ENCODE results near the gene CCL27.

Gene CCL27

DNA sequence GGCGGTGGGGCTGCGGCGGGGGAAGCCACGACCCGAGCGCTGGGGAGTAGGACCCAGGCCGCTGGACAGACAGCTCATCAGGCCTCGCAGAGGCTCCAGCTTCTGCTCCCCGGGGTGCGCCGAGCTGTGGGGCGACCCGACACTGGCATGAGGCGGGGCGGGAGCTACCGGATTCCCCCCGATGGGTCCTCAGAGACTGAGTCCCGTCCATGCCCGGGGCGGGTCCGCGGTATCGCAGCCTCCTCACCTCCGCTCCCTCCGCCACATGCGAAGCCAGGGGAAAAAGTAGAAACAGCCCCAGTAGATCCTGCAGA is 2.6 kb upstream of the CCL27 start:
- Histone ChIP-seq H3K4me3 (ENCODE audit: low read depth, low read length) (no peak overlapping the region), H3K9me3 (ENCODE audit: severe bottlenecking) (no peaks in the 10 kb centered on the region), H3K27ac (peak overlapping the region; percentile 65; the same call in 1 of the 2 replicates), H3K27me3 (ENCODE audit: insufficient read depth, low read depth, severe bottlenecking) (no peaks in the 10 kb centered on the region), H3K36me3 (peaks cover 6% of the 10 kb centered on the region)
- no peak for DNase-seq
- TF ChIP-seq, protein P1, sequence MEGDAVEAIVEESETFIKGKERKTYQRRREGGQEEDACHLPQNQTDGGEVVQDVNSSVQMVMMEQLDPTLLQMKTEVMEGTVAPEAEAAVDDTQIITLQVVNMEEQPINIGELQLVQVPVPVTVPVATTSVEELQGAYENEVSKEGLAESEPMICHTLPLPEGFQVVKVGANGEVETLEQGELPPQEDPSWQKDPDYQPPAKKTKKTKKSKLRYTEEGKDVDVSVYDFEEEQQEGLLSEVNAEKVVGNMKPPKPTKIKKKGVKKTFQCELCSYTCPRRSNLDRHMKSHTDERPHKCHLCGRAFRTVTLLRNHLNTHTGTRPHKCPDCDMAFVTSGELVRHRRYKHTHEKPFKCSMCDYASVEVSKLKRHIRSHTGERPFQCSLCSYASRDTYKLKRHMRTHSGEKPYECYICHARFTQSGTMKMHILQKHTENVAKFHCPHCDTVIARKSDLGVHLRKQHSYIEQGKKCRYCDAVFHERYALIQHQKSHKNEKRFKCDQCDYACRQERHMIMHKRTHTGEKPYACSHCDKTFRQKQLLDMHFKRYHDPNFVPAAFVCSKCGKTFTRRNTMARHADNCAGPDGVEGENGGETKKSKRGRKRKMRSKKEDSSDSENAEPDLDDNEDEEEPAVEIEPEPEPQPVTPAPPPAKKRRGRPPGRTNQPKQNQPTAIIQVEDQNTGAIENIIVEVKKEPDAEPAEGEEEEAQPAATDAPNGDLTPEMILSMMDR (IDR thresholded peaks at IDR 0.05; ENCODE audit: low read depth, low read length): no peak

GRCh38 chr9:34664281-34665066 is 2.0 kb upstream of the CCL27 start:
- Histone ChIP-seq H3K9me3 (ENCODE audit: severe bottlenecking) (no peaks in the 10 kb centered on the region), H3K36me3 (peaks cover 3% of the 10 kb centered on the region), H3K27me3 (ENCODE audit: insufficient read depth, low read depth, severe bottlenecking) (no peaks in the 10 kb centered on the region), H3K4me3 (ENCODE audit: low read depth, low read length) (no peak overlapping the region), H3K27ac (peak overlapping the region; percentile 65)
- peak; percentile 76 for DNase-seq
- TF ChIP-seq, protein P1 (IDR thresholded peaks at IDR 0.05; ENCODE audit: low read depth, low read length): peak; percentile 74

DNA sequence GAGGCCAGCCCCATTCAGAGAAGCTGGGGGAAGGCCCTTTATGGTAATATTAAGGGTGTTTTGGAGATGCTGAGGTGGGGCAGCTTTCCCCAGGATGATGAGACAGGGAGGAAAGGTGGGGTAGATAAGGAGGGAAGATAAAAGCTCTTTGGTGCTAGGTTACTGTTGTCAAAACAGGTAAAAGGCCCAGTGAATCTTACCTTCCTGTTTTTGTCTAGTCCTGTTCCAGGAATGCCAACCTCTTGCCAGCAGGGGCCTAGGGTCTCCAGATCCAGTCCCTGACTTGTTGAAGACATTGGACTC is 797 bp upstream of the CCL27 start:
- TF ChIP-seq, protein P1 (IDR thresholded peaks at IDR 0.05; ENCODE audit: low read depth, low read length): no peak
- DNase-seq: no peak
- Histone ChIP-seq H3K9me3 (ENCODE audit: severe bottlenecking) (no peaks in the 10 kb centered on the region), H3K27ac (peak overlapping the region; percentile 65), H3K4me3 (ENCODE audit: low read depth, low read length) (no peak overlapping the region), H3K36me3 (peaks cover 3% of the 10 kb centered on the region), H3K27me3 (ENCODE audit: insufficient read depth, low read depth, severe bottlenecking) (no peaks in the 10 kb centered on the region)

DNA sequence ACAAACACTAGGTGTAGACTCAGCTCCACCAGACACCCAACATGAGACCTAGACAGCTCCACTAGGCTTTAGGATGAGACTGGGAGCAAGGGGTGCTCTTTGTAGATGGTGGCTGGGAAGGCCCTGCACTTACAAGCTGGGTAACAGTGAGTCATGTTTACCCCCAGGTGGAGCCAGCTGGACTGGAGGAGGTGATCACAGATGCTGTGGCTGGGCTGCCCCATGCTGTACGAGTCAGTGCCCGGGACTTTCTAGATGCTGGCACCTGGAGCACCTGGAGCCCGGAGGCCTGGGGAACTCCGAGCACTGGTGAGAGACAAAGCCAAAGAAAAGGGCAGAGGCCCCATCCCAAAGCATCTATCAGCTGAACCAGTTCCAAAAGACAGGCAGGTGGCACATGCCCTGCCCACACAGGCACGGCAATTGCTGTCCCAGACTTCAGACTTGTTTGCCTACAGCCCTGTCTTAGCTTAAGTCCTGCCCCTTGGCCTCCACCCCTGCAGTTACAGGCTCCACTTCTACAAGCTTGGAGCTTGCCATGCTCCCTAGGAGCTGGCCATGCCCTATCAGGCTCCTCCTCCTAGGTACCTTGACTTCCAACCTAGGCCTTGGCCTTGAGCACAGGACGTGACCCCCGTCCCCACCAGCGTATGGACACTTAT is 2.7 kb downstream of the CCL27 start:
- Histone ChIP-seq H3K27ac (no peak overlapping the region), H3K4me3 (ENCODE audit: low read depth, low read length) (no peak overlapping the region), H3K27me3 (ENCODE audit: insufficient read depth, low read depth, severe bottlenecking) (no peaks in the 10 kb centered on the region), H3K36me3 (no peaks in the 10 kb centered on the region; the same call in none of the 2 replicates), H3K9me3 (ENCODE audit: severe bottlenecking) (no peaks in the 10 kb centered on the region)
- TF ChIP-seq, protein P1 (IDR thresholded peaks at IDR 0.05; ENCODE audit: low read depth, low read length): no peak
- DNase-seq: no peak

DNA sequence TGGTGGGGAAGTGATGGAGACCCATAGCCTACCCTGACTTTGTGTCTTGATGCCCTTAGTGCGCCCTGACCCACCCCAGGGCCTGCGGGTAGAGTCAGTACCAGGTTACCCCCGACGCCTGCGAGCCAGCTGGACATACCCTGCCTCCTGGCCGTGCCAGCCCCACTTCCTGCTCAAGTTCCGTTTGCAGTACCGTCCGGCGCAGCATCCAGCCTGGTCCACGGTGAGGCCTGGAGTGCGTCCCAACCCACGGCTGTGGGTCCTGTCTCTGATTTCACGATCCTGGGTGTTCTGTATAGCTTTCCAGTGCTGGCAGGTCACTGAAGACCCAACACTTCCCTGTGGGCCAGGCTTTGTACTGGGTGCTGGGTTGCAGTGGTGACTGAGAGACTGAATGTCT is 4.0 kb downstream of the CCL27 start:
- Histone ChIP-seq H3K27me3 (ENCODE audit: insufficient read depth, low read depth, severe bottlenecking) (no peaks in the 10 kb centered on the region), H3K36me3 (no peaks in the 10 kb centered on the region; the same call in none of the 2 replicates), H3K9me3 (ENCODE audit: severe bottlenecking) (no peaks in the 10 kb centered on the region), H3K27ac (no peak overlapping the region), H3K4me3 (ENCODE audit: low read depth, low read length) (no peak overlapping the region)
- DNase-seq: no peak
- TF ChIP-seq, protein P1 (IDR thresholded peaks at IDR 0.05; ENCODE audit: low read depth, low read length): no peak
